Motor neuron (in vitro differentiated cells): ENCODE measurements around the gene PEX13. TPM values are rescaled to one million over a fixed set of nuclear protein-coding genes. Genes with fewer than 3 reads are reported as not detected.

Experiments used
- ATAC-seq, 8 experiments: fragments of 200-7000 bp; cut with Tn5 transposase; replicated peaks in 6 of 8; 2 replicates each; pipeline ENCODE4 v1.8.0; 2021; ENCODE audit warnings: mild to moderate bottlenecking in 8 of 8, moderate library complexity in 8 of 8
- H3K27ac ChIP-seq, 2 donors: fragments of 250-450 bp; sonication (Bioruptor Pico); 2 replicates each; pipeline ENCODE4 v1.9.0; 2021; ENCODE audit warnings: antibody characterized with exemption in 2 of 2, mild to moderate bottlenecking in 2 of 2, moderate library complexity in 1 of 2
- H3K4me1 ChIP-seq, 2 donors: fragments of 250-450 bp; sonication (Bioruptor Pico); replicated peaks in 1 of 2; 2 replicates each; pipeline ENCODE4 v1.6.1; 2021; ENCODE audit warnings: antibody characterized with exemption in 2 of 2, mild to moderate bottlenecking in 2 of 2, moderate library complexity in 1 of 2
- H3K4me3 ChIP-seq, 5 donors: fragments of 250-450 bp; sonication (Bioruptor Pico); 2 replicates each; pipeline ENCODE4 v1.9.0; 2021; ENCODE audit warnings: antibody characterized with exemption in 5 of 5, mild to moderate bottlenecking in 5 of 5, moderate library complexity in 4 of 5
- WGBS, 10 experiments: fragments of 450-650 bp; shearing (Covaris generic); methylation state at CpG; one replicate each; pipeline ENCODE4 v1.0.0; 2022; 5-methylcytosine and 5-hydroxymethylcytosine counted together
- in situ Hi-C, 9 experiments: fragments of 400-800 bp; cut with MboI; loops; one replicate each; pipeline ENCODE4 v1.15.0; 2021; ENCODE audit warnings: low sequenced_read_pairs in 9 of 9, low pct_unique_long_range_greater_than_20kb in 2 of 9; ENCODE audit not compliant: unreplicated experiment in 9 of 9
- total RNA-seq, 8 experiments: library from RNA; unstranded; fragments of 300-600 nt; gene quantifications; 2 replicates each; pipeline versions ENCODE4 v1.2.3 to v1.2.4, GENCODE V29; 2022

The PEX13 gene
- total RNA-seq, 8 experiments from 2014 or later, result 18.8 to 33.0 (median 30.8) TPM

- no peak overlapping the region for H3K27ac ChIP-seq
- no peak overlapping the region for H3K4me3 ChIP-seq
- WGBS, 10 experiments, result 44 to 100% (median 88%) methylated on average over 1 to 3 of the region's 3 CpGs; no CpG with 5 or more reads in 1 of the 10 experiments
- ATAC-seq, result no peak
- in situ Hi-C loops, result no loop called here
- H3K4me1 ChIP-seq, result no peaks in the 10 kb centered on the region
Measured at GRCh38 chr2:61042807-61043206, 25.3 kb downstream of the PEX13 start.

GRCh38 chr2:61044636-61045035 is 27.1 kb downstream of the PEX13 start:
- peak in 1 of 8 experiments; percentile 53 for ATAC-seq
- no peak overlapping the region for H3K27ac ChIP-seq
- H3K4me3 ChIP-seq, result no peak overlapping the region
- in situ Hi-C loops, result no loop called here
- WGBS, 10 experiments, result 17 to 100% (median 88%) methylated on average over 1 to 4 of the region's 4 CpGs; no CpG with 5 or more reads in 2 of the 10 experiments
- H3K4me1 ChIP-seq, result no peaks in the 10 kb centered on the region

- in situ Hi-C loops, result no loop called here
- Histone ChIP-seq H3K4me1 (no peaks in the 10 kb centered on the region), H3K27ac (no peak overlapping the region), H3K4me3 (no peak overlapping the region)
- ATAC-seq, result no peak
- WGBS, 10 experiments, result 59 to 100% (median 93%) methylated on average over 1 to 2 of the region's 2 CpGs; no CpG with 5 or more reads in 1 of the 10 experiments
Measured at GRCh38 chr2:61045226-61045625, 27.7 kb downstream of the PEX13 start.

GRCh38 chr2:61045999-61046398 is 28.5 kb downstream of the PEX13 start:
- Histone ChIP-seq H3K4me1 (no peaks in the 10 kb centered on the region), H3K4me3 (no peak overlapping the region), H3K27ac (no peak overlapping the region)
- 8 to 93% (median 88%) methylated on average over 1 to 4 of the region's 4 CpGs for WGBS, 10 experiments
- in situ Hi-C loops, result no loop called here
- peak in 1 of 8 experiments; percentile 28 for ATAC-seq

- no peak overlapping the region for H3K4me3 ChIP-seq
- H3K27ac ChIP-seq, result no peak overlapping the region
- H3K4me1 ChIP-seq, result no peaks in the 10 kb centered on the region
- peak in 1 of 8 experiments; percentile 22 for ATAC-seq
- WGBS, 10 experiments, result 60 to 100% (median 84%) methylated on average over 1 to 2 of the region's 2 CpGs; no CpG with 5 or more reads in 4 of the 10 experiments
- in situ Hi-C loops, result no loop called here
Measured at GRCh38 chr2:61055557-61055956, 38.0 kb downstream of the PEX13 start.

GRCh38 chr2:61057562-61057961 is 40.0 kb downstream of the PEX13 start:
- H3K27ac ChIP-seq, result no peak overlapping the region
- H3K4me3 ChIP-seq, result no peak overlapping the region
- in situ Hi-C loops, result no loop called here
- H3K4me1 ChIP-seq, result no peaks in the 10 kb centered on the region
- ATAC-seq, result no peak

- H3K27ac ChIP-seq, result no peak overlapping the region
- ATAC-seq, result no peak
- in situ Hi-C loops, result no loop called here
- no peaks in the 10 kb centered on the region for H3K4me1 ChIP-seq
- no peak overlapping the region for H3K4me3 ChIP-seq
Measured at GRCh38 chr2:61059382-61059781, 41.9 kb downstream of the PEX13 start.

- peak within 1 kb of the TSS; percentile 71 to 74 for H3K27ac ChIP-seq
Measured at GRCh38 chr2:61065714-61066709, 48.5 kb downstream of the PEX13 start, which contains the start of gene SANBR. Gene SANBR, plus strand, starts transcription at chr2:61065871. Its CDS starts 4,480 bp downstream, at chr2:61070351.

GRCh38 chr2:61074100-61074499 is 56.6 kb downstream of the PEX13 start:
- Histone ChIP-seq H3K4me3 (no peak overlapping the region), H3K4me1 (no peaks in the 10 kb centered on the region), H3K27ac (no peak overlapping the region)
- 100% methylated on average over 1 of the region's 1 CpG; no CpG with 5 or more reads in 7 of the 10 experiments for WGBS, 10 experiments
- in situ Hi-C loops, result no loop called here
- no peak for ATAC-seq

More at GRCh38 chr2:61065714-61066709, 48.5 kb downstream of the PEX13 start, which contains the start of gene SANBR:
- peak within 1 kb of the TSS; percentile 60 to 80 (median 70) for H3K4me3 ChIP-seq
- peaks cover 0 to 9% of the 10 kb centered on the region in 2 donors for H3K4me1 ChIP-seq
- in situ Hi-C loops, result no loop called here
- ATAC-seq, result peak; percentile 93 to 98 (median 96)
- WGBS, 10 experiments, result 0 to 5% (median 0%) methylated on average over 1 to 7 of the region's 112 CpGs; no CpG with 5 or more reads in 5 of the 10 experiments

- H3K4me1 ChIP-seq, result no peaks in the 10 kb centered on the region
- in situ Hi-C loops, result no loop called here
- no peak overlapping the region for H3K4me3 ChIP-seq
- 75 to 100% (median 95%) methylated on average over 1 of the region's 1 CpG; no CpG with 5 or more reads in 2 of the 10 experiments for WGBS, 10 experiments
- no peak overlapping the region for H3K27ac ChIP-seq
- no peak for ATAC-seq
Measured at GRCh38 chr2:61085883-61086282, 68.4 kb downstream of the PEX13 start.

- H3K4me3 ChIP-seq, result no peak overlapping the region
- no peak for ATAC-seq
- H3K4me1 ChIP-seq, result no peaks in the 10 kb centered on the region
- no peak overlapping the region for H3K27ac ChIP-seq
- in situ Hi-C loops, result no loop called here
Measured at GRCh38 chr2:61089797-61090196, 72.3 kb downstream of the PEX13 start.

GRCh38 chr2:61090386-61090921 is 72.9 kb downstream of the PEX13 start:
- H3K4me1 ChIP-seq, result no peaks in the 10 kb centered on the region
- in situ Hi-C loops, result no loop called here
- no peak for ATAC-seq
- H3K4me3 ChIP-seq, result no peak overlapping the region
- no peak overlapping the region for H3K27ac ChIP-seq
- WGBS, 10 experiments, result 60 to 100% (median 95%) methylated on average over 1 to 5 of the region's 5 CpGs; no CpG with 5 or more reads in 4 of the 10 experiments

GRCh38 chr2:61091485-61091884 is 74.0 kb downstream of the PEX13 start:
- Histone ChIP-seq H3K4me3 (no peak overlapping the region), H3K4me1 (no peaks in the 10 kb centered on the region), H3K27ac (no peak overlapping the region)
- no peak for ATAC-seq
- in situ Hi-C loops, result no loop called here
- 86 to 100% (median 94%) methylated on average over 2 to 8 of the region's 8 CpGs; no CpG with 5 or more reads in 1 of the 10 experiments for WGBS, 10 experiments
